NCI-H460 (cell line): ENCODE measurements around the gene KRTAP10-5. TPM values are rescaled to one million over a fixed set of nuclear protein-coding genes. Genes with fewer than 3 reads are reported as not detected.
"Not testable (repeated sequence)": the region's sequence is repeated elsewhere in the genome, so short reads cannot be mapped to it uniquely, and the experiment has no call there.

Experiments used
- DNase-seq: peaks from one replicate; pipeline ENCODE4 v3.0.0-alpha.2; 2016; ENCODE audit warnings: low read depth; ENCODE audit errors: extremely low read depth
- polyA plus RNA-seq: library from polyadenylated mRNA; depleted of rRNA; stranded (reverse); fragments of >200 nt; gene quantifications from 2 replicates; pipeline ENCODE4 v1.2.3, GENCODE V29; 2014; cell fraction: nucleus; rRNA removed
- total RNA-seq: library from RNA; depleted of rRNA; stranded (reverse); fragments of >200 nt; shearing (Covaris generic); gene quantifications from 2 replicates; pipeline ENCODE4 v1.2.3, GENCODE V29; 2014; rRNA removed

The KRTAP10-5 gene, protein sequence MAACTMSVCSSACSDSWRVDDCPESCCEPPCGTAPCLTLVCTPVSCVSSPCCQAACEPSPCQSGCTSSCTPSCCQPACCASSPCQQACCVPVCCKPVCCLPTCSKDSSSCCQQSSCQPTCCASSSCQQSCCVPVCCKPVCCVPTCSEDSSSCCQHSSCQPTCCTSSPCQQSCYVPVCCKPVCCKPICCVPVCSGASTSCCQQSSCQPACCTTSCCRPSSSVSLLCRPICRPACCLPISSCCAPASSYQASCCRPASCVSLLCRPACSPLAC
- total RNA-seq = not detected in 2 replicates
- not detected in 2 replicates for polyA plus RNA-seq

GRCh38 chr21:44580231-44580821 is at the start of gene KRTAP10-5:
KRTAP10-5 (minus strand) TSS chr21:44580604; CDS start chr21:44580578, 26 bp downstream.
- DNase-seq = not testable (repeated sequence)

DNA sequence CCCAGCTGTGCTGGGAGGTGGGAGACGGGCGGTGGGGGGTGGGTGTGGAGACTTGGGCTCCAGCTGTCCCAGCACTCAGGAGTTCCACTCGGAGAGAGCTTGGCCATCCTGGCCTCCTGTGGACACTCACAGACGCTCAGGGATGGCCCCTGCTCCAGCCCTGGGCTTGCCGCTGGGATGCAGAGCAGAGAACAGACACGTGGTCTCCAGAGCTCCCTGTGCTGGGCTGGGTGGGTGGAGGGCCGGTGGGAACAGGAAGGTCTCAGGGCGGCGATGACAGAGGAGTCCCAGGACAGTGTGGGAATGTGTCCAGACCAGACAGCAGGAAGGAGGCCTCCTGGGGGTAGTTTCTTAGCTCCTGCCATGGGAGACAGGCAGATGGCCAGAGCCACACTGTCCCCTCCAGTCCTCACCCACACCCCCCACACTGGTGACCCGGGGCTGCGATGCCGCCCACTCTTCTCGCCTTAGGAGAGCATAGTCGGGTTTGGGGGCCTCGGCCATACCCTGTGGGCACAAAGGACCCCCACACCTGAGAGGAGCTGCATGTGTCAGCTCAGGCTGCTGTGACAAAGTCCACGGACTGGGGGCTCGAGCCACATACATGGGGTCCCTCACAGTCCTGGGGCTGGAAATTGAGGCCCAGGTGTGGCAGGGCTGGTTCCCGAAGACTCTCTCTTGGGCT is 48.4 kb upstream of the KRTAP10-5 start:
- DNase-seq = no peak

DNA sequence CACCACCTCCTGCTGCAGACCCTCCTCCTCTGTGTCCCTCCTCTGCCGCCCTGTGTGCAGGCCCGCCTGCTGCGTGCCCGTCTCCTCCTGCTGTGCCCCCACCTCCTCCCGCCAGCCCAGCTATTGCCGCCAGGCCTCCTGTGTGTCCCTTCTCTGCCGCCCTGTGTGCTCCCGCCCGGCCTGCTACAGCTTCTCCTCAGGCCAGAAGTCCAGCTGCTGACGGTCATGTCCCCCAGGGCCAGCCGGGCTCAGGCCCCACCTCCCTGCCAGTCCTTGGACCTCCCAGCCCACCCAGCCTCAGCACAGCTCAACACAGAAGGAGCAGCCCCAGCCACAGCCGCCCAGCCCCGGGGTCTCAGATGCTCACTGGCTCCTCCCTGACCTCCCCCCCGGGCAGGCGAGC is 47.4 kb upstream of the KRTAP10-5 start:
- not testable (repeated sequence) for DNase-seq

GRCh38 chr21:44627181-44627822 is 46.9 kb upstream of the KRTAP10-5 start:
- not testable (repeated sequence) for DNase-seq

GRCh38 chr21:44626673-44627143 is 46.3 kb upstream of the KRTAP10-5 start, which contains the start of gene KRTAP10-9:
KRTAP10-9 (plus strand) TSS chr21:44627093; CDS start chr21:44627172, 79 bp downstream.
- no peak for DNase-seq

DNA sequence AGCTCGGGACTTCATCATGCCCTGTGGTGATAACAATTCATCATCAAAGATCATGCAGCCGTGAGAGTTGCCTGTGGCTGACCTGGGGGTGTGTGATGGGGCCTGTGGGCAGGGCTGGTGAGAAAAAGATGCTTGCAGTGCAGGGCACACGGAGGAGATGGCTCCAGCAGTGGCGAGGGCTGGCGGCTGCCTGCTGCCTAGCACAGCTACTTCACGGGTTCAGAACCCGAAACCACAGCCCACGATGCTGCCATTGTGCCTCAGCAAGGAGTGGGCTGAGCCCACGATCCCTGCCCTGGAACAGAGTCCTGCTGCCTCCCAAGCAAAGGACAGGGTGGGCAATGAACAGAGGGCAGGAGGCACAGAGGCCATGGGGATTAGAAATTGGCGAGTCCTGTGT is 45.9 kb upstream of the KRTAP10-5 start:
- no peak for DNase-seq

- DNase-seq = no peak
Measured at GRCh38 chr21:44625756-44626155, 45.4 kb upstream of the KRTAP10-5 start.

GRCh38 chr21:44623575-44623974 is 43.2 kb upstream of the KRTAP10-5 start:
- DNase-seq = no peak

- DNase-seq = no peak
Measured at GRCh38 chr21:44619886-44620285, 39.5 kb upstream of the KRTAP10-5 start.

DNA sequence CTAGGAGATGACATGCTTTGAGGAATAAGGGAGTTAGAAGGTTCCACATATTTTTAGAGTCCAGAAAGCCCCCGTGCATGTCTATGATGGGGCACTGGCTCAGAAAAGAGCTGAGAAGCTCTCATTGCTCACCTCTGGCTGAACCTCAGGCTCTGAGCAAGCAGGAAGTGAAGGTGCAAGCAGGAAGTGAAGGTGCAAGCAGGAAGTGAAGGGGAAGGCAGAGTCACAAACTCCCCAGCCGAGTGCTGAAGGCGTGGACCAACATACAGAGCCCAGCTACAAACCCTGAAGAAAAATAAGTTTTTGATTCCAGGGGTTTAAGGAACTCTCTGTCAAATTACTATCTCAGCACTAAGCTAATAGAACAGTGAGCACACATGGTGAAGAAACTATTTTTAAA is 38.5 kb upstream of the KRTAP10-5 start:
- DNase-seq = no peak

- DNase-seq = no peak
Measured at GRCh38 chr21:44618504-44618903, 38.1 kb upstream of the KRTAP10-5 start.

DNA sequence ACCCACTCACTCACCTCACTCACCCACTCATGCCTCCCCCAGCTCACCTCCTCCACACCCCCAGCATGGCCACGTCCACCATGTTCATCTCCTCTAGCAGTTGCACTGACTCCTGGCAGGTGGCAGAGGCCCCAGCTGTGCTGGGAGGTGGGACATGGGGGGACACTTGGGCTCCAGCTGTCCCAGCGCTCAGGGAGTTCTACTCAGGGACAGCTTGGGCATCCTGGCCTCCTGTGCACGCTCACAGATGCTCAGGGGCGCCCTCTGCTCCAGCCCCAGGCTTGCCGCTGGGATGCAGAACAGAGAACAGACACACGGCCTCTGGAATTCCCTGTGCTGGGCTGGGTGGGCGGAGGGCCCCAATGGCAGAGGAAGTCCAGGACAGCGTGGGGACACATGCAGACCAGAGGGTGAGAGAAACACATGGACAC is 36.7 kb upstream of the KRTAP10-5 start:
- DNase-seq = no peak

DNA sequence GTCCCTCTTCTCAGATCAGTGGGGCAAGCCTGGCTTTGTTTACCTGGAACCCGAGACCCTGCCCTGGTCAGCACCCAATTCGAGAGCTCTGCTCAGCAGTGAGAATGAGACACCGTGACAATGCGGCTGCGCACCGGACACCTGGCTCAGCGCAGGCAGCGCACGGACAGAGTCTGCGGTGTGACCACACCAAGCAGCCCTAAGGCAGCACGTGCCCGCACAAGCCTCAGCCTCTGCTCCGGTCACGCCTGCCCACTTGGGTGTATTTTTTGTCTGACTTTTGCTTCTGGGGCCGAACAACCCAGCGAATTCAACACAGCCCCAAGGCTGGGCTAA is 36.2 kb upstream of the KRTAP10-5 start:
- no peak for DNase-seq

DNA sequence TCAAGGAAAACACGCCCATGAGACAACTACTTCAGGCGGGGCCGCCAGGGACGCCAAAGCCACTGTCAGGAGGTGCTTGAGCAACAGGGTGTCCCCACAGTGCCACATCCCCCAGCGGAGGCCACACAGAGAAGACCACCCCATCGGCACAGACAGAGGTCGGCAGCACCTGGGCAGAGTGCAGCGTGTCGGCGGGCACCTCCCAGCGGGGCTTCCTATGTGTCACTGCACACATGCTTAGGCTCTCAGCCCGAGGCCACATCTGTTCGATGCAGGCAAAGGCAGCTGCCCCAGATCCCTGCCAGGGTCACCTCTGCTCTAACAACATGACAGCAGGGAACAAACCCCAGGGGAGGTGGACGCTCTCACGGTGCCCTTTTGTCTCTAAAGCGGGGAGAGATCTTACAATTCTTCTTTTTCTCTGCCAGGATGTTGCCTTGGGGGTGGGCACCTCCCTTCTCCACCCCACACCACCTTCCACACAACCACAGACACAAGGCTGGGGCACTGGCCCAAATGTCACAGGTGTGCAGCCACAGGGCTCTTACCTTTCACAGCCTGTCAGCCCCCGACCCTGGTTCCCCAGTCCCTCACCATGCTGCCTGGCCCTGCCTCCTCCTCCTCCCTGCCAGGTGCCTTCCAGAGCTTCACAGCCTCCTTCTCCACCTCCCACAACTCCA is 35.6 kb upstream of the KRTAP10-5 start:
- DNase-seq = no peak

GRCh38 chr21:44615466-44615865 is 35.1 kb upstream of the KRTAP10-5 start:
- DNase-seq = no peak

GRCh38 chr21:44614961-44615391 is 34.6 kb upstream of the KRTAP10-5 start:
- no peak for DNase-seq

DNA sequence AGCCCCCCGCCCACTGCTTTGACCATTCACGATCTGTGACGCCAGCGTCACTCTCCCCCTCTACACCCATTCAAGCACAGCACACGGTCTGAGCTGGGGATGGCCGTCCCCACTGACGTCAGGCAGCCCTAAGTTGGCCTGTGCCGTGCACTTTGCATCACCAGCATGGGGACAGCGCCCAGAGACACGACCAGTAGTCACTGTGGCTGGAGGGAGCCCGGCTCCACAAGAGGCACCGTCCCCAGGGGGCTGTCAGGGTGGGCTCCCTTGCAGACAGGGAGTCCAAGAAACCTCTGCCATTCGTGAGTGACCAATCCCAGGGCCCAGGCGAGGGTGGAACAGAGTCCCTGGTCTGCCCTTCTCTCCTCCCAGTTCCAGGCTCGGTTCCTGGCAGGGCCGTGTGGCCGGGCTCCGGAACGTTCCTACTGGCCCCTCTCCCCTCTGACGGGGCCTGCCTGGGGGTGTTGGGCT is 33.8 kb upstream of the KRTAP10-5 start:
- no peak for DNase-seq

- DNase-seq = no peak
Measured at GRCh38 chr21:44613386-44614155, 33.2 kb upstream of the KRTAP10-5 start.

- DNase-seq = no peak
Measured at GRCh38 chr21:44612669-44613229, 32.3 kb upstream of the KRTAP10-5 start.
